Activated naive CD8-positive, alpha-beta T cell treated with anti-CD3 and anti-CD28 coated beads, Interleukin-2, amount 10 ng/mL, durations not matched to agents 7 days and 5 days (primary cell): Measurements from ENCODE around the gene INO80B. TPM values are rescaled to one million over a fixed set of nuclear protein-coding genes. Genes with fewer than 3 reads are reported as not detected.
A peak's percentile ranks its signal among the peaks of the same experiment; 100 is the strongest.

Source experiments
- ATAC-seq: fragments of 150-1000 bp; cut with Tn5 transposase; one replicate; pipeline ENCODE4 v1.10.0; 2021; ENCODE audit warnings: low read depth, moderate library complexity
- POLR2A ChIA-PET: fragments of 350-600 bp; sonication (Branson Sonifier 250); formaldehyde crosslinking; loops from one replicate; lab custom pipeline; 2021; ENCODE audit warnings: antibody characterized with exemption; lab: Charles Lee
- DNase-seq: peaks from one replicate; pipeline ENCODE4 v3.0.0; 2021
- H3K27ac Mint-ChIP-seq: one replicate; pipeline ENCODE4 v1.8.0; 2022; ENCODE audit warnings: mild to moderate bottlenecking, mixed read lengths
- H3K27me3 Mint-ChIP-seq: one replicate; pipeline ENCODE4 v1.8.0; 2022; ENCODE audit warnings: mild to moderate bottlenecking, moderate library complexity, mixed read lengths
- H3K36me3 Mint-ChIP-seq: one replicate; pipeline ENCODE4 v1.8.0; 2021; ENCODE audit warnings: mild to moderate bottlenecking, mixed read lengths
- H3K4me1 Mint-ChIP-seq: one replicate; pipeline ENCODE4 v1.8.0; 2021; ENCODE audit warnings: mixed read lengths
- H3K4me3 Mint-ChIP-seq: one replicate; pipeline ENCODE4 v1.8.0; 2022; ENCODE audit warnings: mild to moderate bottlenecking, moderate library complexity, mixed read lengths
- H3K9me3 Mint-ChIP-seq: one replicate; pipeline ENCODE4 v1.8.0; 2021; ENCODE audit warnings: mixed read lengths
- total RNA-seq, 2 experiments: library from RNA; stranded (reverse); gene quantifications; one replicate each; pipeline ENCODE4 v1.2.3, GENCODE V29; 2021

The INO80B gene
- total RNA-seq, 2 experiments from 2014 or later, result 46.8 to 51.4 TPM

- Mint-ChIP-seq H3K4me1 (peaks cover 39% of the 10 kb centered on the region), H3K4me3 (peak overlapping the region; percentile 79), H3K27me3 (peaks cover 41% of the 10 kb centered on the region), H3K9me3 (no peaks in the 10 kb centered on the region), H3K36me3 (peaks cover 14% of the 10 kb centered on the region), H3K27ac (peak overlapping the region; percentile 20)
- DNase-seq (no peak), ATAC-seq (no peak)
- POLR2A ChIA-PET, result interaction anchor here (0.9 to 2.2 kb wide), 6 partner anchors 11 to 46 kb away, joined by 3 to 14 read pairs (median 4); partner anchors contain the start of genes CCDC142, MRPL53, TLX2 and TTC31
Measured at GRCh38 chr2:74503506-74504475, 48.9 kb downstream of the INO80B start.

- ATAC-seq (no peak), DNase-seq (no peak)
- POLR2A ChIA-PET, result interaction anchor here (0.5 to 2.1 kb wide), 4 partner anchors 10 to 86 kb away, joined by 3 to 8 read pairs (median 3); partner anchors contain the start of genes MRPL53 and TLX2
- Mint-ChIP-seq H3K36me3 (peaks cover 14% of the 10 kb centered on the region), H3K4me3 (peak overlapping the region; percentile 12), H3K27me3 (peaks cover 36% of the 10 kb centered on the region), H3K4me1 (peaks cover 34% of the 10 kb centered on the region), H3K9me3 (no peaks in the 10 kb centered on the region), H3K27ac (no peak overlapping the region)
Measured at GRCh38 chr2:74504591-74504990, 49.7 kb downstream of the INO80B start.

- POLR2A ChIA-PET, result interaction anchor here (1.6 to 5.2 kb wide), 3 partner anchors 24 to 47 kb away, joined by 5 to 19 read pairs (median 8); partner anchors contain the start of genes CCDC142, MRPL53, TTC31 and WBP1
- ATAC-seq, result no peak
- H3K27ac Mint-ChIP-seq, result no peak overlapping the region
- no peaks in the 10 kb centered on the region for H3K9me3 Mint-ChIP-seq
- no peak for DNase-seq
- H3K4me3 Mint-ChIP-seq, result no peak overlapping the region
- peaks cover 30% of the 10 kb centered on the region for H3K27me3 Mint-ChIP-seq
- H3K36me3 Mint-ChIP-seq, result peaks cover 14% of the 10 kb centered on the region
- peaks cover 35% of the 10 kb centered on the region for H3K4me1 Mint-ChIP-seq
Measured at GRCh38 chr2:74505448-74506246, 50.8 kb downstream of the INO80B start.

- POLR2A ChIA-PET, result interaction anchor here (0.7 to 5.2 kb wide), 9 partner anchors 10 to 78 kb away, joined by 3 to 19 read pairs (median 5); partner anchors contain the start of genes CCDC142, LOXL3, TTC31 and WBP1
- H3K9me3 Mint-ChIP-seq, result no peaks in the 10 kb centered on the region
- peaks cover 30% of the 10 kb centered on the region for H3K27me3 Mint-ChIP-seq
- H3K4me1 Mint-ChIP-seq, result peaks cover 32% of the 10 kb centered on the region
- peak within 1 kb of the TSS; percentile 99 for H3K27ac Mint-ChIP-seq
- ATAC-seq (peak; percentile 84), DNase-seq (peak; percentile 98)
- H3K4me3 Mint-ChIP-seq, result peak within 1 kb of the TSS; percentile 98
- H3K36me3 Mint-ChIP-seq, result peaks cover 12% of the 10 kb centered on the region
Measured at GRCh38 chr2:74507145-74507925, 52.4 kb downstream of the INO80B start, which contains the start of gene PCGF1. TSS of gene PCGF1 (minus strand) at chr2:74507695. CDS start at chr2:74507668, 27 bp downstream.

Other genes with a start within 250 kb of the INO80B start
- 1 to 10 TPM; 3.6 to 6.6 TPM for gene SLC4A5, start 111.7 kb upstream of the INO80B start, total RNA-seq
- 100 to 1,000 TPM; 111 to 113 TPM for gene DCTN1, start 74.8 kb upstream of the INO80B start, total RNA-seq
- gene C2orf81, start 33.5 kb upstream of the INO80B start, total RNA-seq, result 1 to 10 TPM; 3.7 to 5.8 TPM
- gene WDR54, start 33.4 kb upstream of the INO80B start, total RNA-seq, result 10 to 100 TPM; 88.9 to 94.4 TPM
- gene RTKN, start 13.2 kb upstream of the INO80B start, total RNA-seq, result 1 to 10 TPM in 1 of 2 experiments, under 1 TPM in 1; 0.80 to 1.8 TPM
- 10 to 100 TPM; 66.8 to 69.6 TPM for gene WBP1, start 3.4 kb downstream of the INO80B start, total RNA-seq
- 10 to 100 TPM; 66.1 to 68.7 TPM for gene MOGS, start 10.3 kb downstream of the INO80B start, total RNA-seq
- gene MRPL53, start 17.6 kb downstream of the INO80B start, total RNA-seq, result 10 to 100 TPM; 91.6 to 92.1 TPM
- 10 to 100 TPM; 36.8 to 37.1 TPM for gene CCDC142, start 27.9 kb downstream of the INO80B start, total RNA-seq
- 10 to 100 TPM; 44.1 to 46.2 TPM for gene TTC31, start 28.0 kb downstream of the INO80B start, total RNA-seq
- gene LBX2, start 44.5 kb downstream of the INO80B start, total RNA-seq, result 1 to 10 TPM; 1.2 to 1.3 TPM
- gene PCGF1, start 52.6 kb downstream of the INO80B start, total RNA-seq, result 10 to 100 TPM; 35.9 to 40.1 TPM
- gene TLX2, start 59.4 kb downstream of the INO80B start, total RNA-seq, result under 1 TPM; 0.69 to 0.88 TPM
- gene DQX1, start 71.1 kb downstream of the INO80B start, total RNA-seq, result under 1 TPM; 0.20 to 0.39 TPM
- gene AUP1, start 74.6 kb downstream of the INO80B start, total RNA-seq, result 100 to 1,000 TPM; 126 to 127 TPM
- gene HTRA2, start 74.8 kb downstream of the INO80B start, total RNA-seq, result 10 to 100 TPM; 46.6 to 47.4 TPM
- gene LOXL3, start 98.9 kb downstream of the INO80B start, total RNA-seq, result under 1 TPM; 0.42 to 0.62 TPM
- gene DOK1, start 99.6 kb downstream of the INO80B start, total RNA-seq, result 10 to 100 TPM; 37.7 to 38.3 TPM
- not detected for gene M1AP, start 193.2 kb downstream of the INO80B start, total RNA-seq
- 10 to 100 TPM in 1 of 2 experiments, 1 to 10 TPM in 1; 9.6 to 11.1 TPM for gene SEMA4F, start 199.2 kb downstream of the INO80B start, total RNA-seq